GM21576 (cell line): ENCODE measurements around the gene FCMR.
A peak's percentile ranks its signal among the peaks of the same experiment; 100 is the strongest.
"Not testable (repeated sequence)": the region's sequence is repeated elsewhere in the genome, so short reads cannot be mapped to it uniquely, and the experiment has no call there.

Experiments
- ATAC-seq: cut with Tn5 transposase; IDR thresholded peaks from one replicate; pipeline ENCODE4 v1.9.1; 2021; ENCODE audit warnings: mild to moderate bottlenecking, moderate library complexity; ENCODE audit not compliant: unreplicated experiment

The FCMR gene

DNA sequence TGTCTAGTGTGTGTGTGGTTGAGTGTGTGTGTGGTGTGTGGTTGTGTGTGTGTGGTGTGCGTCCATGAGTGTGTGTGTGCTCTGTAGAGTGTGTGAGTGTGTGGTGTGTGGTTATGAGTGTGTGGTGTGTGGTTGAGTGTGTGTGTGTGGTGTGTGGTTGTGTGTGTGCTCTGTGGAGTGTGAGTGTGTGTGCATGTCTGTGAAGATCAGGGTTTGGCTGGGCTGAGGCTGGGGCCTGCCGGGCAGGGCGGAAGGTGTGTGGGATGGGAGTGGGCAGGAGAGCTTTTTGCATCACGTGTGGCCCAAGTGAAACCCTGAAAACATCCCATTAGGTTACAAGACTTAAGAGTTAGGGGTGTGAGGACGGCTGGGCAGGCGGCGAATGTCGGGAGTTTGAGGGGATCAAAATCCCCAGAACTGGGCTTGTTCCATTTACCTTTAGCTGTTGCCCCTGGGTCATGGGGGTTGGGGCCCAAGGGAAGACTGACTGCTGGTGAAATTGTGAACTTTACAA, 2.9 kb upstream of the FCMR start:
- ATAC-seq, result peak; percentile 17

DNA sequence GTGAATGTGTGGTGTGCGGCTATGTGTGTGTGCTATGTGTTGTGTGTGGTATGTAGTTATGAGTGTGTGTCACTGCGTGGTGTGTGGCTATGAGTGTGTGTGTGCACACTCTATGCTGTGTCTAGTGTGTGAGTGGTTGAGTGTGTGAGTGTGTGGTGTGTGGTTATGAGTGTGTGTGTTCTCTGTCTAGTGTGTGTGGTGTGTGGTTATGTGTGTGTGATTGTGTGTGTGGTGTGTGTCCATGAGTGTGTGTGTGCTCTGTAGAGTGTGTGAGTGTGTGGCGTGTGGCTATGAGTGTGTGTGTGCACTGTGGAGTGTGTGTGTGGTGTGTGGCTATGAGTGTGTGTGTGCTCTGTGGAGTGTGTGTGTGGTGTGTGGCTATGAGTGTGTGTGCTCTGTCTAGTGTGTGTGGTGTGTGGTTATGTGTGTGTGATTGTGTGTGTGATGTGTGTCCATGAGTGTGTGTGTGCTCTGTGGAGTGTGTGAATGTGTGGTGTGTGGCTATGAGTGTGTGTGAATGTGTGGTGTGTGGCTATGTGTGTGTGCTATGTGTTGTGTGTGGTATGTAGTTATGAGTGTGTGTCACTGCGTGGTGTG, 2.3 kb upstream of the FCMR start:
- not testable (repeated sequence) for ATAC-seq

DNA sequence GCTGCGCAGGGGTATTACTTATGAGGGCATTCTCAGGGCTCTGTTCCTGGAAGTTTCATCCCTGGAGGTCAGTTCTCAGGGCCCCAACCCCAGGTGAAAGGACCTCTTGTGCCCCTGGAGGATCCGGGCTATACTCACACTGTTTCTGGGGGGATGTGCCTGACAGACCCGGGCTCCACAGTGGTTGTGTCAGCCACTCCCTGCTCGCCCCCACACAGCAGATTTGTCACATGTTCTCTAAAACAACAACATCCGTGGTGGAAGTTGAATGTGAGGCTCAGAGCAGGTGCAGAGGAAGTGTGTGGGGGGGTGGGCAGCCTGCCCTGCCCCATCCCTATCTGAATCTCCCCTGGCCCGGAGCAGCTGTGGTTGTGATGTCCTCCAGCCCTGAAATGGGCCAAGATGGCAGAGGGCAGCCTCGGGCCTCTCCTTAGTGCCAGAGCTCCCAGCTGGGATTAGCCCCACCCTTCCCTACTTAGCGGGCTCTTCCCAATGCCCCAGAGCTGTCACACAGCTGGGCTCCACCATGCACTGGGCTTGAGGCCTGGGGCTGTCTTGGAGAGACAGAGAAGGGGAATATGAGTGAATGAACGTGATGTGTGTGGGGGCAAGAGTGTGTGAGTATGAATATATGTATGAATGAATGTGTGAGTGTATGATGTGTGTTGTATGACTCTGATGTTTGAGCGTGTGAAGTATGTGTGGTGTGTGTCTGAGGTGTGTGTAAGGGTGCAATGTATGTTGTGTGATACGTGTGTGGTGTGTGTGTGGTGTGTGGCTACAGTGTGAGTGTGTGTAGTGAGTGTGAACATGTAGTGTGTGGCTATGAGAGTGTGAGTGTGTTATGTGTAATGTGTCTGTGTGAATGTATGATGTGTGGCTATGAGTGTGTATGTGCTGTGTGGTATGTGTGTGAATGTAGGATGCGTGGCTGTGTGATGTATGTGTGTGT, 1.5 kb upstream of the FCMR start:
- ATAC-seq, result peak; percentile 52

DNA sequence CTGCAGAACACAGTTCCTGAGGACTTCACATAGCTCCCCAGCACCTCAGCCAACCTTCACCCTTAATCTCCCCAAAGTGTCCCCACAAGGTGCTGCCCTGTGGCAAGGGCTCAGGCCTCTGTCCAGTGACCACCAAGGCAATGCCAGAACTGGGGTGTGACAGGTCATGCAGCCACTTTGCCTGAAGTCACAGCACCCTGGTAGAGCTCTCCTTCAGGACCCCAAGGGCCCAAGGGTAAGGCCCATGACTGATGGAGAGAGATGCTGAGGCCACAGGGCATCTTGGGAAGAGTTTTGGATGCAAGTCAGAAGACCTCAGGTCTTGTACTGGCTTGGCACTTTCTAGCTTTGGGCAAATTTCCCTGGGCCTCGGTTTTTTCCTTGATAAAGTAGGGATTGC, 783 bp upstream of the FCMR start:
- no peak for ATAC-seq

DNA sequence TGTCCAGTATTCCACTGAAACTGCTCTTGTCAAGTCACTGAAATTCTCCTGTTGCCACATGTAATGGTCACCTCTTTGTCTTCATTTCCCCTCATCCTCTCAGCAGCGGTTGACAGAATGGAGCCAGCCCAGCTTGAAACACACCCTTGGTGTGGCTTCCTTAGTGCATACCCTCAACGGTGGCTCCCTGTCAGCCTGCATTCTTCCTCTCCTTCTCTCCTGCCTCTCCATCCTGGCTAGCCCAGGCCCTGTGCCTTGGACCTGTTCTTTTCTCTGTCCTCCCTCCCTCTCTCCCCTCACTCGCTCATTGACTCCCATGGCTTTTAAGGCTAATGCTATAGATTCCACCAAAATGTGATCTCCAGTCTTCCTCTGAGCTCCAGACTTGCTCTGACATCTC, 3.7 kb downstream of the FCMR start:
- no peak for ATAC-seq

DNA sequence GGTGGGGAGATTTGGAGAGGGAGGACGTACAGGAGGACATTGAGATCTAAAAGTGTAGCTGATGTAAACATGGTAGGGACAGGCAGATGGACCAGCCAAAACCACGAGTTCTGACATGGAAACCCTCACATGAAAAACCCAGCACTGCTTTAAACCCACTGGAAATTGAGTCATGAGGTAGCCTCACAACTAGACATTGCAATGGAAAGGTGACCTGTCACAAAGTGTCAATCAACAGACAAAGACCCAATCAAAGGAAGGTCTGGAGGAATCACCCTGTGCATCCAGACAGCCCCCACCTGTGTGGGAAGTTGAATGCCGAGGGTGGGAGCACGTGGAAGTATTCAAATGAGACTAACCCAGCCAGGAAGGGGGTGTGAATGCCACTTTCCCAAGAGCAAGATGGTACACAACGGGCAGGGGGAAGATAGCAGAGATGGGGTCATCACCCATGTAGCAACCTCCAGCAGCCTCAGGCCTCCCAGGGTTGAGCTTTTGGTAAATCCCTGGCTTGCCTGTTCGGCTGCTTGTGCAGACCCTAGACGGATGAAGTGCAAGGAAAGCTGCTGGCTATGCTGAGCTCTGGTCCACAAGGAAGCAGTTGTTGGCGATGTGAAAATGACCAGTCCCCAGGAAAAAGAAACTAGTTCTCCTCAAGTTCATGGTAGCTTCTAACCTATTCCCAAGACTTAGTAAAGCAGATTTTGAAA, 5.6 kb downstream of the FCMR start:
- no peak for ATAC-seq

DNA sequence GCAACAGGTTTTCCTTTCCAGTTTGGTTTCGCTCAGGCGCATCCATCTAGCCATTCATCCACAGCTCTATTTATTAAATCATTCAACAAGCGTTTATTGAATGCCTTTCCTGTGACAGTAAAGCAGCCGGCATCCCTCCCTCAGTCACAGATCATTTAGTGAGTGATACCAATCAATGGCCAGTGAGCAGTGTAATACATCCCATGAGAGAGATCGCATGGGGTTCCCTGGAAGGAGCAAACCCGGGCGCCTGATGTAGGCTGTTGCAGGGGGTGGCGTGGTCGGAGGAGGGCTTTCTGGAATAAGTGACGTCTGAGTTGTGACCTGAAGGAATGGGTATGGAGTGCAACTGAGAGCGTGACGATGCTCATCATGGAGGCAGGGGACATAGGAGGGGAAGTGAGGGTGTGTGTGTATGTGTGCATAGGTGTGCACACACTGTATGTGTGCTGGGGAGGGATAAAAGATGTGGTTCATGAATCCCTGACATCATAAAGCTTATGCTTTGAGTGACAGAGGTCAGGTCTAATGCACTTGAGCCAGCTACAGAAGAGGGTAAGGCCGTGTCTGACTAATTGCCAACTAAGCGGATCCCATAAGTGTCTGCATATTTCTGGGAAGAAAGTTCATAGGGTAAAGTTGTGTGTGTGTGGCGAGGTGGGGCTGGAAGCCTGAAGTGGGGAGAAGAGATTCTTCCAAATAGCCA, 6.6 kb downstream of the FCMR start:
- no peak for ATAC-seq

DNA sequence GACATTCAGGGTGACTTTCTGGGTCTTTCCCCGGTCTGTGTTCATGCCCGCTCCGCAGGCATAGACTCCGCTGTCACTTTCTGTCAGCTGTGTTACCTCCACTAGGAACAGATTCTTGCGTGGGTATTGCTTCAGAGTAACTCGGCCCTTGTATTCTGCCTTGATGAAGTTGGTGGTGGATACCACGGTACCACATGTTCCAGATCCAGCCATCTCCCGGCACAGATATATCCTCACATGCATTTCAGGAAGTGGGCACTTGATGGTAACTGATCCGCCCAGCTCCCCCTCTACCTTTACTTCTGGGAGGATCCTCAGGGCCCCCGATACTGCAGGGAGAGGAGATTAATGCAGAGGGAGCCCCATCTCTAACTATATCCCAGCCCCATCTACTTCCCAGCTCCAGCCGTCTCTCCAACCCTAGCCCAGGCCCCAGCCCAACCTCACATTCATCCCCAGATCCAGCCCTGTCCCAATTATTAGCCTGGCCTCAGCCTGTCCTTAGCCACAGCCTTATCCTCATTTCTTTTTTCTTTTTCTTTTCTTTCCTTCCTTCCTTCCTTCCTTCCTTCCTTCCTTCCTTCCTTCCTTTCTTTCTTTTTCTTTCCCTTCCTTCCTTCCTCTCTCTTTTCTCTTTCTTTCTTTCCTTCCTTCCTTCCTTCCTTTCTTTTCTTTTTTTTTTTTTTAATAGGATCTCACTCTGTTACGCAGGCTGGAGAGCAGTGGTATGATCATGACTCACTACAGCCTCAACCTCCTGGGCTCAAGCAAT, 7.8 kb downstream of the FCMR start:
- ATAC-seq, result no peak

DNA sequence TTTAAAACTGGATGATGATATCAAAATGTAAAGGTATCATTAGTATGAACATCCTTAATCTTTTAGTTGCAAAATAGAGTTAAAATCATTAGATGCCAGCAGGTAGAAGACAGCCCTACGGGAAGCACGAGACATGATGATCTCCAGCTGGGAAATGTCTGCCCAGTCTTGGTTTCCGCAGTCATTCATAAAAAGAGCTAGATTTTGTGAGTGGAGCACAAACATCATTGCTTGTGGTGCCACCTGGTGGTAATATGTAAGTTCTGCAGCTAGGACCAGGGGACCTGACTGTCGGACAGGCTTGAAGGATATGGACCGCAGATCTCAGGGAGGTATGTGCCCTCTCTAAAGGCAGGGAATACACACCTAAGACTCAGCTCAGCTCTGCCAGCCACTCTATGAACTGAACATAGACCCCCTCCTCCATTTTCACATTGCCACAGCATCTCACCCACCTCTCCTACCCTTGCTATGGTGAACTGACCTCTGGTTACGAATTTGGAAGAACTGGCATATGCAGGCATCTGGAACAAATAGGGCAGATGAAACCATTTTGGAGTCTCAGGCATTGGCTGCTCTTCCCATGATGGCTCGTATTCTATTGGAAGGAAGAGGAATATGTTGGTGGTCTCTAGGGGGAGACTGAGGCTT, 9.2 kb downstream of the FCMR start:
- ATAC-seq, result peak; percentile 44

DNA sequence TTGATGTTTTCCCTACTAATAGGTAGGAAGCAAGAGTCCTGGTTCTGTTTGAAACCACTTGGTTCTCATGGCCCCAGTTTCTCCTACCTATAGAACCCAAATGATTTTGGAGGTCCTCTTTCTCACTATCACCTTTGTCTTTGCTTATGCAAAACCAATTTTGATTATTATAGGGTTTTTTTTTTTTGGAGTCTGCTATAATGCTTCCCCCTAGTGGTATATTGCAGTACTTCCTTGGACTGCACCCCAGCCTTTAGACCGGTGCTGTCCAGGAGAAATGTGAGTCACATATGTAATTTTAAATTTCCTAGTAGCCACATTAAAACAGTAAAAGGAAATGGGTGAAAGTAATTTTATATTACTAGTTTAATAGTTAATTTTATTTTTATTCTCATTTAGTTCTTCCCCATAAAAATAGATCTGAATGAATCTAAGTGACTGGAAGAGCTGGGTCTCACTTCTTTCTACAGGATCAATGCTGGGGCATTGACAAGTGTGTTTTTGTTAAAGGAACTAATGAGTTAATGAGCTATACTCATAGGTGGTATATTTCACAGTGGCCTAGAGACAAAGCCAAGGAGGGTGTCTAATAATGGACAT, 10.6 kb downstream of the FCMR start:
- no peak for ATAC-seq

DNA sequence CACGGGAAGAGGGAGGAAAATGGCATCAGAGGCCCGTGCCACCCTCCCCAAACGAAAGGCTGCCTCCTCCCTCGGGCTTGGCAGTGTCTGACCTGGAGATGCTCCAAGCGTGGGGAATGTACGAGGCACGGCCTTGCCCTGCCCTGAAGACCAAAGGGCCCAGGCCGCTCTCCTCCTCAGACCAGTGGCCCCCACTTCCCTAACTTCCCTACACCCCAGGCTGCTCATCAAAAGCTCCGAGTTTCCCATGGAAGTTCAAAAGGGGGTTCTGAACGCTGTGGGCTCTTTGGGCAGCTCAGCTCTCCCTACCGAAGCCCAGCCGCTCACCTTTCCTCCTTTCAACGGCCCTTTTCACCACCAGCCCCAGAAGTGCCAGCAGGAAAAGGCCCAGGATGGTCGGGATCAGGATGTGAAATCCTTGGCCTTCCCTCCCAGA, 11.8 kb downstream of the FCMR start:
- no peak for ATAC-seq

DNA sequence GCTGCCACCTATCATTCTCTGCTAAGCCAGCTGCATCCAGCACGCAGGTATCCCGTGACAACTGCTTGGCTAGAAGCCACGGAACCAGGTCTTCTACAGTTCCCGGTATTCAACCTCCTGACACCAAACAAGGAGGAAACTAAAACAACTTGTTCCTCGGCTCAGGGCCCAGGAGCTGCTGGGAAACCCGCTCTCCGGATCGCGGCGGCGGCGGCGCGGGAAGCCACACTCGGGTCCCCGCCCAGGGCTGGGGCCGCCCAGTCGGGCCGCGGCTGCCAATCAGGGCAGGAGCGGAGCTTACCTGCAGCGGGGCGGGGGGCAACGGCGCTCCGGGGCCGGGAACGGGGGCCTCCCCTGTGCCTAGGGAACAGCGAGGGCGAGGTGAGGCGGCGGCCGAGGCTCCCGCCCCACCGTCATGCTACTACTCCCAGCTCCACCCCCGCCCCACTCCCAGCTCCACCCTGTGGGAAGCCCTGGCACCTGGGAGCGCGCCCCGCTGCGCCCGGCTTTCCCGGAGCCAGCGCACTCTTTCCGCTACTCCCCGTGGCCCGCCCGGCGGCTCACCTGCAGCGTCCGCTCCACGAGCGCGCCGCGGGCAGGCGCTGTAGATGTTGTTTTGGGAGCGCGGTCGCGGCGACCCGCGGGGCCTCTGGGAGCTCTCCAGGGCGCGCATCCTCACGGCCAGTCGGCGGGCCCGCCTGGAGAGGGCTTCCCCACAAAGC, 12.4 kb downstream of the FCMR start:
- no peak for ATAC-seq

DNA sequence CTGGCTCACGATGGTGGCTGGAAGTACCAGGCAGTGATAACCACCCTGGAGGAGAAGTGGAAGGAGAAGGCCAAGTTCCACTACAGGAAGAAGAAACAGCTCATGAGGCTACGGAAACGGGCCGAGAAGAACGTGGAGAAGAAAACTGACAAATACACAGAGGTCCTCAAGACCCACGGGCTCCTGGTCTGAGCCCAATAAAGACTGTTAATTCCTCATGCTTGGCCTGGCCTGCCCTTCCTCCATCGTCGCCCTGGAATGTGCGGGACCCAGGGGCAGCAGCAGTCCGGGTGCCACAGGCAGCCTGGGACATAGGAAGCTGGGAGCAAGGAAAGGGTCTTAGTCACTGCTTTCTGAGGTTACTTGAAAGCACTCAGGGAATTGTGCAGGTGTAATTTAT, 13.7 kb downstream of the FCMR start:
- no peak for ATAC-seq

DNA sequence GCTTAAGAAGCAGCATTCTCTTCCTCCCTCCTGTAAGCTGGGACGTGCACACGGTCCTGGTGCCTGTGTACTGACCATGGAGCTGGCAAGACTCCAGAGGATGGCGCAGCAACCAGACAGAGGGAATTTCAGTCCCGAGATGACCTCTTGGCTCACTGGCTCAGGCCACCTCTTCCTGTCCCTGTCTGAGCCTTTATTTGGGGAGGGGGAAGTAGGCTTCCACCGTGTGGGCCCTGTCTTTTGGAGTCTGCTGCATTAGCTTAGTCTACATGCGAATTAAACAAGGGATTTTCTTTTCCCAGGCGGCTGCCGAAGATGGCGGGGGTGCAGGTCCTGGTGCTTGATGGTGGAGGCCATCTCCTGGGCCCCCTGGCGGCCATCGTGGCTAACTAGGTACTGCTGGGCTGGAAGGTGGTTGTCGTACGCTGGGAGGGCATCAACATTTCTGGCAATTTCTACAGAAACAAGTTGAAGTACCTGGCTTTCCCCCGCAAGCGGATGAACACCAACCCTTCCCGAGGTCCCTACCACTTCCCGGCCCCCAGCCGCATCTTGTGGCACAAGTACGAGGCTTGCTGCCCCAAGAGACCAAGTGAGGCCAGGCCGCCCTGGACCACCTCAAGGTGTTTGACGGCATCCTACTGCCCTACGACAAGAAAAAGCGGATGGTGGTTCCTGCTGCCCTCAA, 14.3 kb downstream of the FCMR start:
- ATAC-seq, result no peak

DNA sequence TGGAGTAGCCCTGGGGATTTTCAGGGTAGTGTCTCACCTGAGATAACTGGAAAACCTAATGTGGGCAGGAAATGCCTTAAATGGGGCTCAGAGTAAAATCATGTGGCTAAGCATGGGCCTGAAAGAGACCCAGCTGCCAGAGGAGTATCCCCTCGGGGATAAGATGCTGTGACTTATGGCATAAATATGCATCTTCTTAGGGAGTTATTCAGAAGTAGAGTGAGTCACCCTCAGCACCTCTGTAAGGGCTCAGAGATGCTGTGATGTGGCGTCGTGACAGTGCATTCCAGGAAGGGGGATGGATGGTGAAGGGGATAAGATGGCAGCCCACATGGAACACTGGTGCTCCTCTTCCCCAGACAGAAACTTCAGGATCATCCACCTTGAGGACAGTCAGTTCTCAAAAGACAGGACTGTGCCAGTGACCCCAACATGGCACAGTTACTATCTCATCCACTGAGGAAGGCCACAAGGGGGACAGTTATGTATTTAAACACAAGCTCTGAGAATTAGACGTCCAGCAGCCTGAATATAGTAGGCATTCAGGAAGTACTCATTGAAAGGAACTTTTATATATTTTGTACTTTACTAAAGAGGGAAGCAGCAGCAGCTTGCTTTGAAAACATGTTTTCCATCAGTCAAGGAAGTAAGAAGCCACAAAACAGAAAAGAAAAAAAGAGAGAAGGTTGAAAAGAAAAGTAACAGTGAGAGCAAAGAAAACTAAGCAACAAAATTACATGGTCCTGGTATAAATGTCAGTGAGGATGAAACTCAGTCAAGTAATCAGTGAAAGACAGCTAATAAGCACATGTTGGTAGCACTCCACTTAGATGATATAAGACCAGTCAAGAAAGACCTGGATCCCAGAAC, 16.2 kb downstream of the FCMR start:
- ATAC-seq, result no peak

DNA sequence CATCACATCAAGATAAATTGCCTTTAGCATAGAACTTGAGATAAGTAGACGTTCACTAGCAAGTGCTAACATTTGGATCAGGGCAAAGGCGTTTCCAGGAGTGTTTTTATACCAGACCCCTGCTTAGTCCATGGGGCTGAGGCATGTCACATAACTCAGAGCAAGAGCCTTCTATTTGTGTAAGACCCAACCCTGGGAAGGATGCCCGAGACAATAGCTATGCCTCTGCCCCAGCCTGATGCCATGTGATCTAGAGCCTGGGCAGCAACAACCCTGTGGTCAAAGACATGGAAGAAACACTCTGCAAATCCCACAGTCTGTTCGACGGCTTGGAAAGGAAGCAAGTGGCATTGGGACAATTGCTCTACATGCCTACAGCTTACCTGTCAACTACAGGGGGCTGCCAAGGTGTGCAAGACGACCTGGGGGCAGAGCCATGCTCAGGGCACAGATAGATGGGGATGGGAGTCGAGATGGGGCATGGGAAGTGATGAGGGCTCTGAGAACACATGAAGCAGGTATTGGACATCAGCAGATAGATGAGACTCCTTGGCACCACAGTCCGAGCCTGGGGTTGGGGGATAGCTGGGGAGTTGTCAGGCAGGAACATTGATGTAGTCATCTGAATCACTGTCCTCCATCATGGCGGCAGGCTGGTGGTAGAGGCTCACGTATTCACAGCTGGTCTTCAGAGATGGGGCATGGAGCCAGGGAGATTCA, 17.2 kb downstream of the FCMR start:
- no peak for ATAC-seq
